HL-60 (cell line): ENCODE results near the gene FREM2.

Experiments used
- CTCF ChIP-seq: IDR thresholded peaks from one replicate; pipeline ENCODE4 v1.5.1; 2011; ENCODE audit warnings: low read length, control low read depth, inconsistent platforms; ENCODE audit not compliant: insufficient read depth
- POLR2AphosphoS5 ChIP-seq: IDR thresholded peaks from 2 replicates; pipeline ENCODE4 v1.6.1; 2012; ENCODE audit warnings: low read depth

- TF ChIP-seq POLR2AphosphoS5 (no peak), CTCF (no peak)
These were observed 71.4 kb downstream of the FREM2 start for GRCh38 chr13:38758277-38758676.
